ENCODE data around the gene KCNJ5. TPM values are rescaled to one million over a fixed set of nuclear protein-coding genes. Genes with fewer than 3 reads are reported as not detected.

Gene KCNJ5
- 0.59 to 1.4 TPM (median 0.77 TPM) in 3 replicates for polyA plus RNA-seq
- 0.24 TPM for polyA plus RNA-seq (2011; ENCODE audit: low read depth)
- polyA plus RNA-seq (2011; cell fraction: cytosol; rRNA removed) = 0.58 and 0.71 TPM in 2 replicates
- 1.2 and 1.6 TPM in 2 replicates for polyA plus RNA-seq (2011; cell fraction: nucleus; rRNA removed)
- 0.52 and 0.69 TPM in 2 replicates for polyA plus RNA-seq (2012; ENCODE audit: low replicate concordance)
- polyA minus RNA-seq = 0.38 to 2.1 TPM (median 1.0 TPM) in 3 replicates
- 1.3 TPM for polyA minus RNA-seq (2011; cell fraction: cytosol; rRNA and poly(A)+ RNA removed)
- polyA minus RNA-seq (2011; cell fraction: nucleus; rRNA and poly(A)+ RNA removed) = 0.74 and 1.6 TPM in 2 replicates

GRCh38 chr11:128890543-128891368, at the start of gene KCNJ5:
Gene KCNJ5 (plus strand): TSS chr11:128891356. CDS start chr11:128911274, 19,918 bp downstream.
- DNase-seq (ENCODE audit: low read depth, low spot score) = no peak
- no peaks in the 10 kb centered on the region for H3K9me1 ChIP-seq (ENCODE audit: control insufficient read depth, extremely low read depth, insufficient read depth, low read length)
- H3K27ac ChIP-seq (ENCODE audit: control insufficient read depth, insufficient read depth, low read length) = no peak within 1 kb of the TSS
- TF ChIP-seq EZH2 (IDR thresholded peaks at IDR 0.05; ENCODE audit: low read length) (no peak), CTCF (optimal IDR thresholded peaks at IDR 0.05 in 1 of 3, IDR thresholded peaks at IDR 0.05 in 1 of 3, conservative IDR thresholded peaks at IDR 0.05 in 1 of 3; ENCODE audit: extremely low read depth in 1 of 3, insufficient read depth in 2 of 3, low read length in 3 of 3) (peak in 1 of 3 experiments; percentile 5)
- peaks cover 13% of the 10 kb centered on the region for H3K27me3 ChIP-seq (ENCODE audit: control insufficient read depth, extremely low read depth, insufficient read depth, low read length)
- H2AFZ ChIP-seq (ENCODE audit: control insufficient read depth, low read length) = peak within 1 kb of the TSS; percentile 88
- dilution Hi-C loops (cut with MboI; ENCODE audit: extremely low pct_ligation_motif_present, low sequenced_read_pairs) = no loop called here
- no peaks in the 10 kb centered on the region for H4K20me1 ChIP-seq (ENCODE audit: control insufficient read depth, extremely low read depth, insufficient read depth, low read length)
- H3K9me3 ChIP-seq (ENCODE audit: control insufficient read depth, low read depth, low read length) = no peaks in the 10 kb centered on the region
- H3K36me3 ChIP-seq (ENCODE audit: control insufficient read depth in 2 of 2, extremely low read depth in 1 of 2, insufficient read depth in 2 of 2, low read length in 2 of 2) = no peaks in the 10 kb centered on the region
- peak within 1 kb of the TSS; percentile 22 for H3K9ac ChIP-seq (ENCODE audit: control insufficient read depth, extremely low read depth, insufficient read depth, low read length)
- peaks cover 30% of the 10 kb centered on the region for H3K4me1 ChIP-seq (ENCODE audit: control insufficient read depth, extremely low read depth, insufficient read depth, low read length)
- no peaks in the 10 kb centered on the region for H3K79me2 ChIP-seq (ENCODE audit: control insufficient read depth, insufficient read depth, low read length)
- H3K4me3 ChIP-seq (ENCODE audit: control insufficient read depth in 2 of 3, extremely low read depth in 1 of 3, insufficient read depth in 2 of 3, low read depth in 1 of 3, low read length in 3 of 3) = peak within 1 kb of the TSS; percentile 31 to 72 (median 66)
- FAIRE-seq = no peak
- peak within 1 kb of the TSS; percentile 85 for H3K4me2 ChIP-seq (ENCODE audit: control insufficient read depth, extremely low read depth, insufficient read depth, low read depth, low read length)

- H2AFZ ChIP-seq (ENCODE audit: control insufficient read depth, low read length) = no peak overlapping the region
- no peak overlapping the region for H3K27ac ChIP-seq (ENCODE audit: control insufficient read depth, insufficient read depth, low read length)
- no peak for FAIRE-seq
- no peak for DNase-seq (ENCODE audit: low read depth, low spot score)
- H3K79me2 ChIP-seq (ENCODE audit: control insufficient read depth, insufficient read depth, low read length) = no peaks in the 10 kb centered on the region
- H3K9ac ChIP-seq (ENCODE audit: control insufficient read depth, extremely low read depth, insufficient read depth, low read length) = no peak overlapping the region
- no peaks in the 10 kb centered on the region for H4K20me1 ChIP-seq (ENCODE audit: control insufficient read depth, extremely low read depth, insufficient read depth, low read length)
- H3K4me3 ChIP-seq (ENCODE audit: control insufficient read depth in 2 of 3, extremely low read depth in 1 of 3, insufficient read depth in 2 of 3, low read depth in 1 of 3, low read length in 3 of 3) = no peak overlapping the region
- no peak overlapping the region for H3K4me2 ChIP-seq (ENCODE audit: control insufficient read depth, extremely low read depth, insufficient read depth, low read depth, low read length)
- H3K9me1 ChIP-seq (ENCODE audit: control insufficient read depth, extremely low read depth, insufficient read depth, low read length) = no peaks in the 10 kb centered on the region
- H3K4me1 ChIP-seq (ENCODE audit: control insufficient read depth, extremely low read depth, insufficient read depth, low read length) = no peaks in the 10 kb centered on the region
- no peaks in the 10 kb centered on the region for H3K9me3 ChIP-seq (ENCODE audit: control insufficient read depth, low read depth, low read length)
- dilution Hi-C loops (cut with MboI; ENCODE audit: extremely low pct_ligation_motif_present, low sequenced_read_pairs) = no loop called here
- no peaks in the 10 kb centered on the region for H3K36me3 ChIP-seq (ENCODE audit: control insufficient read depth in 2 of 2, extremely low read depth in 1 of 2, insufficient read depth in 2 of 2, low read length in 2 of 2)
- no peaks in the 10 kb centered on the region for H3K27me3 ChIP-seq (ENCODE audit: control insufficient read depth, extremely low read depth, insufficient read depth, low read length)
- no peak for TF ChIP-seq CTCF (optimal IDR thresholded peaks at IDR 0.05 in 1 of 3, IDR thresholded peaks at IDR 0.05 in 1 of 3, conservative IDR thresholded peaks at IDR 0.05 in 1 of 3; ENCODE audit: extremely low read depth in 1 of 3, insufficient read depth in 2 of 3, low read length in 3 of 3)
- TF ChIP-seq EZH2 (IDR thresholded peaks at IDR 0.05; ENCODE audit: low read length) = no peak
Measured at GRCh38 chr11:128841461-128842072, 49.6 kb upstream of the KCNJ5 start.
